Measurements from ENCODE around the gene GHRHR.

The GHRHR gene

GRCh38 chr7:30965883-30966282, 2.1 kb downstream of the GHRHR start:
- Histone ChIP-seq H3K4me2 (ENCODE audit: insufficient read depth, low read length, poor library complexity, severe bottlenecking) (no peak overlapping the region), H2BK120ac (ENCODE audit: low read depth, low read length) (no peak overlapping the region), H3K23ac (ENCODE audit: low read depth, low read length, poor library complexity) (no peak overlapping the region), H2BK15ac (ENCODE audit: low read length) (no peak overlapping the region), H3K18ac (ENCODE audit: low read length) (no peak overlapping the region), H3K14ac (ENCODE audit: low read length) (no peak overlapping the region), H2BK5ac (ENCODE audit: low read length) (no peak overlapping the region), H3K4me3 (ENCODE audit: low read length in 2 of 2) (no peak overlapping the region), H2BK12ac (ENCODE audit: low read length) (no peak overlapping the region), H3K9ac (ENCODE audit: low read depth, low read length, poor library complexity) (no peak overlapping the region), H3K9me3 (replicated peaks in 1 of 2; ENCODE audit: control insufficient read depth in 2 of 2, insufficient read depth in 1 of 2, low read depth in 1 of 2, low read length in 2 of 2) (no peaks in the 10 kb centered on the region), H4K91ac (ENCODE audit: low read depth, low read length, poor library complexity) (no peak overlapping the region), H3K79me1 (ENCODE audit: low read depth, low read length) (no peaks in the 10 kb centered on the region), H3K27ac (replicated peaks; ENCODE audit: low read length) (no peak overlapping the region), H2AK5ac (ENCODE audit: low read depth, low read length) (no peak overlapping the region), H3K27me3 (ENCODE audit: control insufficient read depth in 3 of 3, insufficient read depth in 3 of 3, low read depth in 1 of 3, low read length in 3 of 3) (no peaks in the 10 kb centered on the region), H4K8ac (ENCODE audit: low read depth, low read length) (no peak overlapping the region), H3K4ac (ENCODE audit: low read length) (no peak overlapping the region), H3K36me3 (replicated peaks in 1 of 2; ENCODE audit: control insufficient read depth in 2 of 2, insufficient read depth in 2 of 2, low read length in 2 of 2) (no peaks in the 10 kb centered on the region), H2AFZ (ENCODE audit: low read length) (no peak overlapping the region), H3K4me1 (ENCODE audit: control insufficient read depth in 2 of 2, insufficient read depth in 1 of 2, low read depth in 1 of 2, low read length in 2 of 2) (no peaks in the 10 kb centered on the region)
- no CpG with 5 or more reads among the region's 9 CpGs for whole genome bisulfite sequencing, 2 donors (ENCODE audit: extremely low coverage in 2 of 2, insufficient read length in 2 of 2, insufficient replicate concordance in 1 of 2)
- DNase-seq (ENCODE audit: low spot score) = no peak

- H4K91ac ChIP-seq (ENCODE audit: low read depth, low read length, poor library complexity) = no peak overlapping the region
Observed at GRCh38 chr7:30968294-30968693, 4.5 kb downstream of the GHRHR start.

GRCh38 chr7:30968747-30969603, 5.2 kb downstream of the GHRHR start:
- Histone ChIP-seq H3K4me1 (ENCODE audit: control insufficient read depth in 2 of 2, insufficient read depth in 1 of 2, low read depth in 1 of 2, low read length in 2 of 2) (no peaks in the 10 kb centered on the region), H3K9me3 (replicated peaks in 1 of 2; ENCODE audit: control insufficient read depth in 2 of 2, insufficient read depth in 1 of 2, low read depth in 1 of 2, low read length in 2 of 2) (no peaks in the 10 kb centered on the region), H2AK5ac (ENCODE audit: low read depth, low read length) (no peak overlapping the region), H3K27me3 (ENCODE audit: control insufficient read depth in 3 of 3, insufficient read depth in 3 of 3, low read depth in 1 of 3, low read length in 3 of 3) (no peaks in the 10 kb centered on the region), H3K4me3 (ENCODE audit: low read length in 2 of 2) (no peak overlapping the region), H3K36me3 (replicated peaks in 1 of 2; ENCODE audit: control insufficient read depth in 2 of 2, insufficient read depth in 2 of 2, low read length in 2 of 2) (no peaks in the 10 kb centered on the region), H4K91ac (ENCODE audit: low read depth, low read length, poor library complexity) (no peak overlapping the region), H3K9ac (ENCODE audit: low read depth, low read length, poor library complexity) (no peak overlapping the region), H3K4me2 (ENCODE audit: insufficient read depth, low read length, poor library complexity, severe bottlenecking) (no peak overlapping the region), H2BK15ac (ENCODE audit: low read length) (no peak overlapping the region), H2BK12ac (ENCODE audit: low read length) (peak overlapping the region; percentile 24), H2AFZ (ENCODE audit: low read length) (no peak overlapping the region), H3K79me1 (ENCODE audit: low read depth, low read length) (no peaks in the 10 kb centered on the region), H3K23ac (ENCODE audit: low read depth, low read length, poor library complexity) (no peak overlapping the region), H3K18ac (ENCODE audit: low read length) (peak overlapping the region; percentile 4), H3K4ac (ENCODE audit: low read length) (no peak overlapping the region), H3K14ac (ENCODE audit: low read length) (peak overlapping the region; percentile 21), H2BK120ac (ENCODE audit: low read depth, low read length) (no peak overlapping the region), H2BK5ac (ENCODE audit: low read length) (no peak overlapping the region), H4K8ac (ENCODE audit: low read depth, low read length) (peak overlapping the region; percentile 31), H3K27ac (replicated peaks; ENCODE audit: low read length) (no peak overlapping the region)
- DNase-seq (ENCODE audit: low spot score) = no peak
- WGBS, 2 donors (ENCODE audit: extremely low coverage in 2 of 2, insufficient read length in 2 of 2, insufficient replicate concordance in 1 of 2) = no CpG with 5 or more reads among the region's 7 CpGs

More at GRCh38 chr7:30968294-30968693, 4.5 kb downstream of the GHRHR start:
- Histone ChIP-seq H3K23ac (ENCODE audit: low read depth, low read length, poor library complexity) (no peak overlapping the region), H3K79me1 (ENCODE audit: low read depth, low read length) (no peaks in the 10 kb centered on the region), H3K27me3 (ENCODE audit: control insufficient read depth in 3 of 3, insufficient read depth in 3 of 3, low read depth in 1 of 3, low read length in 3 of 3) (no peaks in the 10 kb centered on the region), H2BK120ac (ENCODE audit: low read depth, low read length) (no peak overlapping the region), H3K14ac (ENCODE audit: low read length) (no peak overlapping the region), H2BK12ac (ENCODE audit: low read length) (no peak overlapping the region), H3K9ac (ENCODE audit: low read depth, low read length, poor library complexity) (no peak overlapping the region), H4K8ac (ENCODE audit: low read depth, low read length) (no peak overlapping the region), H2AK5ac (ENCODE audit: low read depth, low read length) (no peak overlapping the region), H2BK15ac (ENCODE audit: low read length) (no peak overlapping the region), H3K36me3 (replicated peaks in 1 of 2; ENCODE audit: control insufficient read depth in 2 of 2, insufficient read depth in 2 of 2, low read length in 2 of 2) (no peaks in the 10 kb centered on the region), H3K4me2 (ENCODE audit: insufficient read depth, low read length, poor library complexity, severe bottlenecking) (no peak overlapping the region), H3K27ac (replicated peaks; ENCODE audit: low read length) (no peak overlapping the region), H2BK5ac (ENCODE audit: low read length) (no peak overlapping the region), H3K4me1 (ENCODE audit: control insufficient read depth in 2 of 2, insufficient read depth in 1 of 2, low read depth in 1 of 2, low read length in 2 of 2) (no peaks in the 10 kb centered on the region), H2AFZ (ENCODE audit: low read length) (no peak overlapping the region), H3K9me3 (replicated peaks in 1 of 2; ENCODE audit: control insufficient read depth in 2 of 2, insufficient read depth in 1 of 2, low read depth in 1 of 2, low read length in 2 of 2) (no peaks in the 10 kb centered on the region), H3K18ac (ENCODE audit: low read length) (no peak overlapping the region), H3K4ac (ENCODE audit: low read length) (no peak overlapping the region), H3K4me3 (ENCODE audit: low read length in 2 of 2) (no peak overlapping the region)
- no CpG with 5 or more reads among the region's 2 CpGs for WGBS, 2 donors (ENCODE audit: extremely low coverage in 2 of 2, insufficient read length in 2 of 2, insufficient replicate concordance in 1 of 2)
- DNase-seq (ENCODE audit: low spot score) = no peak

- H3K14ac ChIP-seq (ENCODE audit: low read length) = no peak overlapping the region
- no peaks in the 10 kb centered on the region for H3K36me3 ChIP-seq (replicated peaks in 1 of 2; ENCODE audit: control insufficient read depth in 2 of 2, insufficient read depth in 2 of 2, low read length in 2 of 2)
- no peak overlapping the region for H2AFZ ChIP-seq (ENCODE audit: low read length)
- peak overlapping the region; percentile 24 for H2BK12ac ChIP-seq (ENCODE audit: low read length)
- DNase-seq (ENCODE audit: low spot score) = no peak
- no CpG with 5 or more reads among the region's 1 CpG for WGBS, 2 donors (ENCODE audit: extremely low coverage in 2 of 2, insufficient read length in 2 of 2, insufficient replicate concordance in 1 of 2)
- H2BK120ac ChIP-seq (ENCODE audit: low read depth, low read length) = no peak overlapping the region
- H3K4me2 ChIP-seq (ENCODE audit: insufficient read depth, low read length, poor library complexity, severe bottlenecking) = no peak overlapping the region
- H2BK15ac ChIP-seq (ENCODE audit: low read length) = no peak overlapping the region
- H3K4ac ChIP-seq (ENCODE audit: low read length) = no peak overlapping the region
- H3K18ac ChIP-seq (ENCODE audit: low read length) = no peak overlapping the region
- no peak overlapping the region for H3K23ac ChIP-seq (ENCODE audit: low read depth, low read length, poor library complexity)
- no peak overlapping the region for H3K27ac ChIP-seq (replicated peaks; ENCODE audit: low read length)
- H3K4me1 ChIP-seq (ENCODE audit: control insufficient read depth in 2 of 2, insufficient read depth in 1 of 2, low read depth in 1 of 2, low read length in 2 of 2) = peaks cover 0 to 3% of the 10 kb centered on the region in 2 donors
- no peak overlapping the region for H4K91ac ChIP-seq (ENCODE audit: low read depth, low read length, poor library complexity)
- H2BK5ac ChIP-seq (ENCODE audit: low read length) = no peak overlapping the region
- no peak overlapping the region for H4K8ac ChIP-seq (ENCODE audit: low read depth, low read length)
- no peaks in the 10 kb centered on the region for H3K79me1 ChIP-seq (ENCODE audit: low read depth, low read length)
- H3K9me3 ChIP-seq (replicated peaks in 1 of 2; ENCODE audit: control insufficient read depth in 2 of 2, insufficient read depth in 1 of 2, low read depth in 1 of 2, low read length in 2 of 2) = no peaks in the 10 kb centered on the region
- no peak overlapping the region for H3K4me3 ChIP-seq (ENCODE audit: low read length in 2 of 2)
- H2AK5ac ChIP-seq (ENCODE audit: low read depth, low read length) = no peak overlapping the region
- no peaks in the 10 kb centered on the region for H3K27me3 ChIP-seq (ENCODE audit: control insufficient read depth in 3 of 3, insufficient read depth in 3 of 3, low read depth in 1 of 3, low read length in 3 of 3)
- H3K9ac ChIP-seq (ENCODE audit: low read depth, low read length, poor library complexity) = no peak overlapping the region
Observed at GRCh38 chr7:30969604-30969970, 5.8 kb downstream of the GHRHR start.

Data from neuronal stem cell (in vitro differentiated cells).